NT2/D1 (cell line): ENCODE data around the gene CELSR1.
A peak's percentile ranks its signal among the peaks of the same experiment; 100 is the strongest.

Experiments used
- DNase-seq: peaks from one replicate; pipeline ENCODE4 v3.0.0-alpha.2; 2011; ENCODE audit warnings: low read depth, low spot score
- H3K27me3 ChIP-seq: 2 replicates; pipeline ENCODE4 v1.6.0; 2011; ENCODE audit warnings: mild to moderate bottlenecking; ENCODE audit not compliant: insufficient read length, insufficient read depth
- H3K36me3 ChIP-seq: 2 replicates; pipeline ENCODE4 v1.6.1; 2011; ENCODE audit warnings: mild to moderate bottlenecking, low read length, mixed read lengths; ENCODE audit not compliant: insufficient read depth, insufficient read length
- H3K4me1 ChIP-seq: 2 replicates; pipeline ENCODE4 v1.5.1; 2011; ENCODE audit not compliant: insufficient read depth, insufficient read length
- H3K4me3 ChIP-seq: 2 replicates; pipeline ENCODE4 v1.5.1; 2011; ENCODE audit warnings: low read depth; ENCODE audit not compliant: insufficient read length
- H3K9ac ChIP-seq: 2 replicates; pipeline ENCODE4 v1.6.0; 2011; ENCODE audit warnings: low read depth; ENCODE audit not compliant: insufficient read length
- H3K9me3 ChIP-seq: 2 replicates; pipeline ENCODE4 v1.5.1; 2011; ENCODE audit warnings: mild to moderate bottlenecking, low read length; ENCODE audit not compliant: insufficient read depth
- SUZ12 ChIP-seq: IDR thresholded peaks from 2 replicates; pipeline ENCODE4 v1.6.1; 2011; ENCODE audit not compliant: insufficient read length, insufficient read depth; ENCODE audit errors: extremely low read depth
- YY1 ChIP-seq: IDR thresholded peaks from 2 replicates; pipeline ENCODE4 v1.6.1; 2011; ENCODE audit not compliant: insufficient read length, insufficient read depth
- ZNF274 ChIP-seq: IDR thresholded peaks from 2 replicates; pipeline ENCODE4 v1.6.1; 2011; ENCODE audit warnings: mild to moderate bottlenecking, low read depth, low read length

The CELSR1 gene

DNA sequence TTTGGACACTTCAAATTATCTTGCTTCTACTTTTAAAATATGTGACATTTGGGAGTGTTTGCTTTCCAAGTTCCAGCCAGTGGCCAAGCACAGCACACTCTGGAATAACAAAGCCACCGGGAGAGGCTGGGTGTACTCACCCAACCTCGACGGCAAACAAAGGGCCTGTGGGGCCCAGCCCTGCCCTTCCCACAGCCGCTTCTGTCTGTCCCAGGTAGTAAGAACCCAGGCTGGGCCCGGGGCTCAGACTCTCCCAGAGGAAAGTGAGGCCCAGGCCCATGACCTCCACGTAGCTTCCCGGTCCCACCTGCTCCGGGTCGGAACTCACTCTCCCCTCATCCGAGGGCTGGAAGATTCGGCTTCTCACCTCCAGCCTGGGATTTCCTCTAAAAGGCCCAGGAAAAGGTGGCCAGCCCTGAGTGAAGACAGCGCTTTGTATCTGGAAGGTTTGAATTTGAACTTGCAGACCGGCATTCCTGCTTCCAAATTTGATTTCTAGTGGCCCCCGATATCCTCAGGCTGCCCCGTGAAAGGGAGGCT is 93.5 kb downstream of the CELSR1 start:
- H3K4me3 ChIP-seq, result no peak overlapping the region
- no peaks in the 10 kb centered on the region for H3K27me3 ChIP-seq
- DNase-seq, result peak; percentile 16
- TF ChIP-seq ZNF274 (no peak), SUZ12 (no peak), YY1 (no peak)
- no peaks in the 10 kb centered on the region for H3K9me3 ChIP-seq
- no peaks in the 10 kb centered on the region for H3K36me3 ChIP-seq
- peaks cover 32% of the 10 kb centered on the region for H3K4me1 ChIP-seq
- H3K9ac ChIP-seq, result peak overlapping the region; percentile 57

DNA sequence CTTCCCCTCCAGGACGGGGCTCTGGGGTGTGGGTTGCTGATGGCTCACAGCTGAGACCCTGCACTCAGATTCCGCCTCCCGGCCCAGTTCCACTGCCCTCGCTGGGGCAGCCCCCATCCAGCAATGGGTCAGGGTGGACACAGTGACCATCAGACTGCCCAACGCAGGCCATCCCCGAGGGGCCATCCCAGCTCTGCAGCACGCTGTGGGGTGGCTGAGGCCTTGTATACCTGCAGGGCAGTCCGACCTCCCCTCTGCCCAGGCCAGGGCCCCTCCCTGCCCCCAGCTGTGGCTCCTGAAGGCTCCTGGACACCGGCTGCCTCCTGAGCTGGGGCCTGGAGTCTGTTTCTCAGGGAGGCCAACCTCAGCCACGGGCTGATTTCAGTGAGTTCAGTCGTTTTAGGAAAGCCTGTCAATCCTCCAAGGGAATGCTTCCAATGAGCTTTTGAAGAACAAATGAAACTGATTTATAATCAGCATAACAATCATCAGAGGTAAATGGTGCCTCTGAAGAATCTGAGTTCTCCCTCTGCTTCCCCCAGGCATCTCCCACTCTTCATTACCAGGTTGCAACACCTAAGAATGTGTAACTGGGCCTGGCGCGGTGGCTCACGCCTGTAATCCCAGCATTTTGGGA is 95.1 kb downstream of the CELSR1 start:
- peak; percentile 43 for DNase-seq
- Histone ChIP-seq H3K27me3 (no peaks in the 10 kb centered on the region), H3K36me3 (peaks cover 3% of the 10 kb centered on the region), H3K9ac (no peak overlapping the region), H3K9me3 (no peaks in the 10 kb centered on the region), H3K4me1 (peaks cover 32% of the 10 kb centered on the region), H3K4me3 (no peak overlapping the region)
- TF ChIP-seq YY1 (no peak), ZNF274 (no peak), SUZ12 (no peak)

- H3K36me3 ChIP-seq, result peaks cover 8% of the 10 kb centered on the region
- H3K4me3 ChIP-seq, result no peak overlapping the region
- H3K9me3 ChIP-seq, result no peaks in the 10 kb centered on the region
- peaks cover 23% of the 10 kb centered on the region for H3K4me1 ChIP-seq
- H3K27me3 ChIP-seq, result no peaks in the 10 kb centered on the region
- TF ChIP-seq YY1, result no peak
- no peak for TF ChIP-seq SUZ12
- TF ChIP-seq ZNF274, result no peak
- H3K9ac ChIP-seq, result no peak overlapping the region
- no peak for DNase-seq
Observed at GRCh38 chr22:46439576-46440465, 97.6 kb downstream of the CELSR1 start.

DNA sequence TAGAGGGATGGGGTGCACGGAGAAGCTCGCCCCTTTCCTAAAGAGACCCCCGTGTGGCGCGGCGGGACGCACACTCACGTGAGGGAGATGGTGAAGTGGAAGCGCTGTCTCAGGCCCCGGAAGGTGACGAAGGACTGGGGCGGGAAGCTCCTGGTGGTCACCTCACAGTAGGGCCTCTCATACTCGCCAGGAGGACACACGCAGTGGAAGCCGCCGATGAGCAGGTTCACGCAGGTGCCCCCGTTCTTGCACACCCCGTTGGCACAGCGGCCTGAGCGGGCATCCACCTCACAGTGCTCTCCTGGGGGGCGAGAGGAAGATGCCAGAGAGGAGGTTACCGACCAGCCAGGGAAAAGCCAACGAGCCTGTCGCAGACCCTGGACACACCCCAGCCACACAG is 98.3 kb downstream of the CELSR1 start:
- H3K9me3 ChIP-seq, result no peaks in the 10 kb centered on the region
- H3K36me3 ChIP-seq, result peaks cover 11% of the 10 kb centered on the region
- peaks cover 18% of the 10 kb centered on the region for H3K4me1 ChIP-seq
- no peak overlapping the region for H3K4me3 ChIP-seq
- no peak overlapping the region for H3K9ac ChIP-seq
- no peaks in the 10 kb centered on the region for H3K27me3 ChIP-seq
- TF ChIP-seq YY1 (no peak), ZNF274 (no peak), SUZ12 (no peak)
- no peak for DNase-seq

- H3K9ac ChIP-seq, result no peak overlapping the region
- peaks cover 15% of the 10 kb centered on the region for H3K36me3 ChIP-seq
- H3K4me1 ChIP-seq, result peaks cover 8% of the 10 kb centered on the region
- DNase-seq, result no peak
- no peaks in the 10 kb centered on the region for H3K27me3 ChIP-seq
- TF ChIP-seq YY1 (no peak), ZNF274 (no peak), SUZ12 (no peak)
- H3K4me3 ChIP-seq, result no peak overlapping the region
- no peaks in the 10 kb centered on the region for H3K9me3 ChIP-seq
Observed at GRCh38 chr22:46437671-46438440, 99.6 kb downstream of the CELSR1 start.

- DNase-seq, result no peak
- no peaks in the 10 kb centered on the region for H3K27me3 ChIP-seq
- H3K36me3 ChIP-seq, result peaks cover 15% of the 10 kb centered on the region
- H3K9me3 ChIP-seq, result no peaks in the 10 kb centered on the region
- no peak overlapping the region for H3K9ac ChIP-seq
- no peak overlapping the region for H3K4me3 ChIP-seq
- TF ChIP-seq YY1 (no peak), ZNF274 (no peak), SUZ12 (no peak)
- peaks cover 4% of the 10 kb centered on the region for H3K4me1 ChIP-seq
Observed at GRCh38 chr22:46436595-46437175, 100.7 kb downstream of the CELSR1 start.
